HCT116 (cell line): ENCODE measurements around the gene SOD3. TPM values are rescaled to one million over a fixed set of nuclear protein-coding genes. Genes with fewer than 3 reads are reported as not detected.

Source experiments
- ATAC-seq: fragments of 200-7000 bp; cut with Tn5 transposase; 2 replicates; pipeline ENCODE4 v1.9.1; 2020; ENCODE audit warnings: mild to moderate bottlenecking, moderate library complexity
- BruUV-seq: library from RNA; stranded (reverse); fragments of 400-500 nt; replicated peaks from 2 replicates; lab custom pipeline; 2021; lab: Mats Ljungman, UMichigan
- CTCF ChIA-PET: fragments of 300-600 bp; sonication (Branson Sonifier 250); formaldehyde crosslinking; loops from one replicate; lab custom pipeline; 2021; ENCODE audit warnings: antibody characterized with exemption; lab: Charles Lee
- POLR2A ChIA-PET: fragments of 300-600, 350-600 bp; sonication (Branson Sonifier 250); formaldehyde crosslinking; loops from one replicate; lab custom pipeline; 2021; ENCODE audit warnings: antibody characterized with exemption; lab: Charles Lee
- RAD21 ChIA-PET, 2 experiments: fragments of 300-600 bp; sonication (Branson Sonifier 250); formaldehyde crosslinking; loops; one replicate each; lab custom pipeline; 2023; ENCODE audit warnings: low total read pairs in 2 of 2; ENCODE audit not compliant: uncharacterized antibody in 2 of 2, unreplicated experiment in 2 of 2, low non-redundant PET in 1 of 2; lab: Charles Lee
- DNase-seq: peaks from one replicate; pipeline ENCODE4 v3.0.0-alpha.2; 2010; ENCODE audit warnings: low read depth, low spot score
- H2AFZ ChIP-seq: fragments of 200-600 bp; shearing (Covaris generic), sonication (generic); 2 replicates; pipeline ENCODE4 v1.6.1; 2017; ENCODE audit warnings: low read depth, mixed run types, mixed read lengths, antibody characterized with exemption, low read length; ENCODE audit not compliant: poor library complexity, severe bottlenecking
- H3K27ac ChIP-seq: 2 replicates; pipeline ENCODE4 v1.5.1; 2012; ENCODE audit warnings: low read depth, low read length
- H3K27me3 ChIP-seq: fragments of 200-600 bp; sonication (generic); 2 replicates; pipeline ENCODE4 v1.6.1; 2016; ENCODE audit warnings: mixed run types, low read length, mixed read lengths; ENCODE audit not compliant: insufficient read depth
- H3K36me3 ChIP-seq, 2 experiments: fragments of 200-500 bp in 1 of 2; fragments of 200-600 bp in 1 of 2; sonication (Bioruptor generic) in 1 of 2; sonication (generic) in 1 of 2; 2 replicates each; pipeline versions ENCODE4 v1.5.1 to v1.6.1; 2014 to 2016; ENCODE audit warnings: low read length in 2 of 2, inconsistent platforms in 1 of 2, mixed read lengths in 1 of 2, mixed run types in 1 of 2; ENCODE audit not compliant: insufficient read depth in 2 of 2, control insufficient read depth in 1 of 2
- H3K4me1 ChIP-seq, 2 experiments: fragments of 200-600 bp in 1 of 2; sonication (generic) in 1 of 2; 2 replicates each; pipeline versions ENCODE4 v1.5.1 to v1.6.1; 2012 to 2017; ENCODE audit warnings: low read length in 2 of 2, inconsistent platforms in 1 of 2, mild to moderate bottlenecking in 1 of 2, mixed read lengths in 1 of 2, mixed run types in 1 of 2, moderate library complexity in 1 of 2; ENCODE audit not compliant: insufficient read depth in 2 of 2, control insufficient read depth in 1 of 2
- H3K4me2 ChIP-seq: fragments of 200-600 bp; sonication (generic); 2 replicates; pipeline ENCODE4 v1.6.1; 2017; ENCODE audit warnings: mixed run types, low read length, mixed read lengths
- H3K4me3 ChIP-seq, 2 experiments: fragments of 200-600 bp in 1 of 2; sonication (generic) in 1 of 2; replicated peaks in 1 of 2; 2 replicates each; pipeline ENCODE4 v1.5.1; 2011 to 2016; ENCODE audit warnings: low read length in 2 of 2, control low read depth in 1 of 2, low read depth in 1 of 2, mild to moderate bottlenecking in 1 of 2, mixed read lengths in 1 of 2, mixed run types in 1 of 2
- H3K79me2 ChIP-seq: fragments of 200-600 bp; sonication (generic); 2 replicates; pipeline ENCODE4 v1.6.1; 2017; ENCODE audit warnings: mild to moderate bottlenecking, mixed run types, low read length, moderate library complexity, mixed read lengths; ENCODE audit not compliant: insufficient read depth
- H3K9ac ChIP-seq: fragments of 200-600 bp; sonication (generic); 2 replicates; pipeline ENCODE4 v1.6.1; 2016; ENCODE audit warnings: low read length, mixed read lengths
- H3K9me2 ChIP-seq: fragments of 200-600 bp; sonication (generic), shearing (Covaris generic); 2 replicates; pipeline ENCODE4 v1.6.1; 2017; ENCODE audit warnings: mixed run types, mild to moderate bottlenecking, moderate library complexity; ENCODE audit not compliant: insufficient read depth
- H3K9me3 ChIP-seq, 2 experiments: fragments of 200-500 bp in 1 of 2; fragments of 200-600 bp in 1 of 2; sonication (Bioruptor generic) in 1 of 2; sonication (generic) in 1 of 2; 2 replicates each; pipeline ENCODE4 v1.6.1; 2014 to 2017; ENCODE audit warnings: low read length in 2 of 2, mixed read lengths in 2 of 2, inconsistent platforms in 1 of 2, low read depth in 1 of 2, mild to moderate bottlenecking in 1 of 2, mixed run types in 1 of 2, moderate library complexity in 1 of 2; ENCODE audit not compliant: control insufficient read depth in 1 of 2, insufficient read depth in 1 of 2
- H4K20me1 ChIP-seq: fragments of 200-600 bp; sonication (generic), shearing (Covaris generic); 2 replicates; pipeline ENCODE4 v1.6.1; 2017; ENCODE audit warnings: mixed run types, mild to moderate bottlenecking, moderate library complexity; ENCODE audit not compliant: insufficient read depth
- ATF3 ChIP-seq: IDR thresholded peaks from 2 replicates; pipeline ENCODE4 v1.6.1; 2012
- CBX3 ChIP-seq: IDR thresholded peaks from 2 replicates; pipeline ENCODE4 v1.6.1; 2012; ENCODE audit warnings: low read depth
- EGR1 ChIP-seq: IDR thresholded peaks from 2 replicates; pipeline ENCODE4 v1.6.1; 2012; ENCODE audit warnings: low read depth
- EZH2 ChIP-seq: fragments of 200-600 bp; sonication (generic); IDR thresholded peaks from 2 replicates; pipeline ENCODE4 v1.6.1; 2017; ENCODE audit warnings: antibody characterized with exemption, mixed run types
- JUND ChIP-seq: IDR thresholded peaks from 2 replicates; pipeline ENCODE4 v1.6.1; 2012
- RAD21 ChIP-seq: IDR thresholded peaks from 2 replicates; pipeline ENCODE4 v1.6.1; 2012; ENCODE audit warnings: low read depth, mild to moderate bottlenecking
- REST ChIP-seq: IDR thresholded peaks from 2 replicates; pipeline ENCODE4 v1.6.1; 2012; ENCODE audit warnings: low read depth
- YY1 ChIP-seq: IDR thresholded peaks from 2 replicates; pipeline ENCODE4 v1.6.1; 2011; ENCODE audit warnings: low read length, low read depth, moderate library complexity, mild to moderate bottlenecking; ENCODE audit not compliant: insufficient replicate concordance; ENCODE audit errors: extremely low read depth
- ZNF274 ChIP-seq: fragments of 200-500 bp; sonication (Bioruptor generic); IDR thresholded peaks from 2 replicates; pipeline ENCODE4 v1.6.1; 2014; ENCODE audit warnings: mild to moderate bottlenecking, low read depth, low read length, inconsistent platforms
- intact Hi-C: fragments of 100-400 bp; cut with micrococcal nuclease; formaldehyde crosslinking; loops from 2 replicates; pipeline ENCODE4 v1.10.0; 2022
- total RNA-seq: library from RNA; stranded (reverse); gene quantifications from one replicate; pipeline ENCODE4 v1.2.1, GENCODE V29; 2021; ENCODE audit not compliant: unreplicated experiment

The SOD3 gene
- total RNA-seq, 1 experiment from 2014 or later: 0.25 TPM

- intact Hi-C loops: no loop called here
- ChIA-PET CTCF (no interaction called here), POLR2A (no interaction called here), RAD21 (no interaction called here)
- Histone ChIP-seq H3K36me3 (no peaks in the 10 kb centered on the region), H3K9ac (no peak overlapping the region), H3K79me2 (no peaks in the 10 kb centered on the region), H4K20me1 (no peaks in the 10 kb centered on the region), H2AFZ (no peak overlapping the region), H3K27me3 (no peaks in the 10 kb centered on the region), H3K4me2 (no peak overlapping the region), H3K9me2 (no peaks in the 10 kb centered on the region), H3K4me1 (no peaks in the 10 kb centered on the region; a peak in 1 of 4 replicates), H3K4me3 (no peak overlapping the region), H3K9me3 (no peaks in the 10 kb centered on the region), H3K27ac (no peak overlapping the region)
- TF ChIP-seq EZH2 (no peak), YY1 (no peak), RAD21 (no peak), EGR1 (no peak), JUND (no peak), ZNF274 (no peak), CBX3 (no peak), ATF3 (no peak), REST (no peak)
- BruUV-seq: no TSS peak
- DNase-seq (no peak), ATAC-seq (no peak)
Measured at GRCh38 chr4:24837781-24838180, 42.4 kb downstream of the SOD3 start.
